Measurements from ENCODE around the gene GAS6. TPM values are rescaled to one million over a fixed set of nuclear protein-coding genes. Genes with fewer than 3 reads are reported as not detected.

The GAS6 gene
- total and polyA plus RNA-seq, 2 donors (not counting 3 experiments of a cell fraction or from before 2014, with no cell fraction given): 69.2 to 109 TPM

GRCh38 chr13:113777311-113778260, 86.3 kb downstream of the GAS6 start:
- Histone ChIP-seq H3K27me3 (ENCODE audit: control insufficient read depth in 2 of 2, insufficient read depth in 2 of 2, low read length in 2 of 2) (no peaks in the 10 kb centered on the region), H3K4me1 (ENCODE audit: control insufficient read depth, extremely low read depth, insufficient read depth, low read length) (peaks cover 24% of the 10 kb centered on the region), H4K20me1 (replicated peaks; ENCODE audit: control insufficient read depth, extremely low read depth, insufficient read depth, low read length) (no peaks in the 10 kb centered on the region), H3K9me1 (replicated peaks; ENCODE audit: control insufficient read depth, extremely low read depth, insufficient read depth, low read length) (no peaks in the 10 kb centered on the region), H3K79me2 (ENCODE audit: control insufficient read depth, insufficient read depth, low read length) (peaks cover 2% of the 10 kb centered on the region), H3K4me3 (replicated peaks in 1 of 3; ENCODE audit: insufficient read depth in 1 of 3, low read depth in 1 of 3, low read length in 3 of 3) (no peak overlapping the region), H2AFZ (ENCODE audit: low read depth, low read length) (no peak overlapping the region), H3K36me3 (ENCODE audit: control insufficient read depth in 2 of 2, extremely low read depth in 1 of 2, insufficient read depth in 2 of 2, low read length in 2 of 2) (no peaks in the 10 kb centered on the region), H3K27ac (ENCODE audit: insufficient read depth, low read depth, low read length) (no peak overlapping the region), H3K9me3 (replicated peaks; ENCODE audit: control insufficient read depth, insufficient read depth, low read length) (no peaks in the 10 kb centered on the region), H3K4me2 (ENCODE audit: insufficient read depth, low read length) (no peak overlapping the region), H3K9ac (replicated peaks; ENCODE audit: extremely low read depth, insufficient read depth, low read length) (no peak overlapping the region)
- dilution Hi-C loops (cut with MboI; ENCODE audit: extremely low pct_ligation_motif_present, low sequenced_read_pairs): no loop called here
- no TSS peak for BruUV-seq (replicated peaks)
- FAIRE-seq (no peak), DNase-seq (ENCODE audit: low read depth, low spot score) (no peak)
- ChIA-PET CTCF (interaction anchor here (1.0 to 1.8 kb wide), 2 partner anchors 127 to 170 kb away, joined by 5 read pairs; no protein-coding TSS in a partner anchor), POLR2A (no interaction called here)
- TF ChIP-seq MAX (IDR thresholded peaks at IDR 0.05; ENCODE audit: insufficient read depth, insufficient read length) (peak; percentile 46), EZH2 (IDR thresholded peaks at IDR 0.05; ENCODE audit: borderline replicate concordance, low read depth, low read length, severe bottlenecking) (no peak)
- intact Hi-C loops (cut with micrococcal nuclease): no loop called here

GRCh38 chr13:113776231-113777125, 87.4 kb downstream of the GAS6 start:
- Histone ChIP-seq H3K79me2 (ENCODE audit: control insufficient read depth, insufficient read depth, low read length) (peaks cover 2% of the 10 kb centered on the region), H3K9me3 (replicated peaks; ENCODE audit: control insufficient read depth, insufficient read depth, low read length) (no peaks in the 10 kb centered on the region), H3K27ac (ENCODE audit: insufficient read depth, low read depth, low read length) (no peak overlapping the region), H3K27me3 (ENCODE audit: control insufficient read depth in 2 of 2, insufficient read depth in 2 of 2, low read length in 2 of 2) (no peaks in the 10 kb centered on the region), H3K4me3 (replicated peaks in 1 of 3; ENCODE audit: insufficient read depth in 1 of 3, low read depth in 1 of 3, low read length in 3 of 3) (no peak overlapping the region), H3K4me2 (ENCODE audit: insufficient read depth, low read length) (no peak overlapping the region), H4K20me1 (replicated peaks; ENCODE audit: control insufficient read depth, extremely low read depth, insufficient read depth, low read length) (no peaks in the 10 kb centered on the region), H3K36me3 (ENCODE audit: control insufficient read depth in 2 of 2, extremely low read depth in 1 of 2, insufficient read depth in 2 of 2, low read length in 2 of 2) (no peaks in the 10 kb centered on the region), H3K9me1 (replicated peaks; ENCODE audit: control insufficient read depth, extremely low read depth, insufficient read depth, low read length) (no peaks in the 10 kb centered on the region), H2AFZ (ENCODE audit: low read depth, low read length) (no peak overlapping the region), H3K9ac (replicated peaks; ENCODE audit: extremely low read depth, insufficient read depth, low read length) (no peak overlapping the region), H3K4me1 (ENCODE audit: control insufficient read depth, extremely low read depth, insufficient read depth, low read length) (peaks cover 34% of the 10 kb centered on the region)
- no peak for TF ChIP-seq CTCF (IDR thresholded peaks at IDR 0.05; ENCODE audit: extremely low read depth in 1 of 2, insufficient read depth in 1 of 2, low read depth in 1 of 2, low read length in 2 of 2)
- TF ChIP-seq EZH2 (IDR thresholded peaks at IDR 0.05; ENCODE audit: borderline replicate concordance, low read depth, low read length, severe bottlenecking): no peak
- no peak for TF ChIP-seq MAX (IDR thresholded peaks at IDR 0.05; ENCODE audit: insufficient read depth, insufficient read length)
- TF ChIP-seq POLR2A (IDR thresholded peaks at IDR 0.05; ENCODE audit: low read depth, low read length): no peak
- no peak for TF ChIP-seq FOS (IDR thresholded peaks at IDR 0.05; ENCODE audit: borderline replicate concordance, insufficient read depth, low read length)
- no peak for TF ChIP-seq MYC (IDR thresholded peaks at IDR 0.05; ENCODE audit: low read depth, low read length)
- no peak for TF ChIP-seq JUN (IDR thresholded peaks at IDR 0.05; ENCODE audit: borderline replicate concordance, insufficient read depth, insufficient read length, low read depth)
- no peak for TF ChIP-seq POLR2AphosphoS5 (IDR thresholded peaks at IDR 0.05; ENCODE audit: insufficient read depth, low read depth, low read length)
- TF ChIP-seq GATA2 (IDR thresholded peaks at IDR 0.05; ENCODE audit: insufficient read depth, insufficient read length, low read depth, low read length): no peak
- no TSS peak for BruUV-seq (replicated peaks)
- dilution Hi-C loops (cut with MboI; ENCODE audit: extremely low pct_ligation_motif_present, low sequenced_read_pairs) (no loop called here), intact Hi-C loops (cut with micrococcal nuclease) (no loop called here)
- CTCF ChIA-PET: interaction anchor here (1.0 to 1.8 kb wide), 2 partner anchors 128 to 171 kb away, joined by 5 read pairs; no protein-coding TSS in a partner anchor
- no peak for FAIRE-seq
- no peak for DNase-seq (ENCODE audit: low read depth, low spot score)
- POLR2A ChIA-PET: no interaction called here

Data from endothelial cell of umbilical vein (primary cell).